A549 (cell line): ENCODE measurements around the gene NCAPG.

Experiments used
- POLR2A ChIP-seq: IDR thresholded peaks from 2 replicates; pipeline ENCODE4 v1.6.1; 2012; ENCODE audit warnings: mild to moderate bottlenecking, low read length
- TF ChIP-seq, protein P1 (sequence below): fragments of >200 bp; sonication (Bioruptor Twin); formaldehyde crosslinking; IDR thresholded peaks from 3 replicates; pipeline ENCODE4 v1.5.1; 2016
- TF ChIP-seq, protein P2 (sequence below): fragments of 200-600 bp; sonication (generic); IDR thresholded peaks from 2 replicates; pipeline ENCODE4 v1.6.1; 2016; ENCODE audit warnings: antibody characterized with exemption, mild to moderate bottlenecking, moderate library complexity

DNA sequence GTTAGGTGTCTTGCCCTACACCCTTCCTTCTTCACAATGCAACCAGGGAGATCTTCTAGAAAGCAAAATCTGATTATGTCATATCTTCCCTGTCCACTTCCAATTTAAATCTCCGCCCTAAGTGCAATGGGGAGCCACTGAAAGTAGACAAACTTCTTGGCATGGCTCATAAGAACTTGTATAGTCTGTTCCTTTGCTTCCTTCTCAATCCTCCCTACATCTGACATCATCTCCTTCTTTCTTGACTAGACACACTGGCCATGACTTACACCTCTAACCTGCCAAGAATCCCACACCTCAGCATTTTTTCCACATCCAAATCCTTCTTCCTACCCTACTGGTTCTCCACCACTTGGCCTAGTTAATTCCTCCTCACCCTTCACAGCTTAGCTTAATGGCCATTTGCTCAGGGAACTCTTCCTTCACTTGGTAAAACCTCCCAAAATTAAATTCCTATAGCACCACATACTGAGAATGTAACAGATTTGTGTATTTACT is 55.1 kb downstream of the NCAPG start:
- TF ChIP-seq, protein P1, sequence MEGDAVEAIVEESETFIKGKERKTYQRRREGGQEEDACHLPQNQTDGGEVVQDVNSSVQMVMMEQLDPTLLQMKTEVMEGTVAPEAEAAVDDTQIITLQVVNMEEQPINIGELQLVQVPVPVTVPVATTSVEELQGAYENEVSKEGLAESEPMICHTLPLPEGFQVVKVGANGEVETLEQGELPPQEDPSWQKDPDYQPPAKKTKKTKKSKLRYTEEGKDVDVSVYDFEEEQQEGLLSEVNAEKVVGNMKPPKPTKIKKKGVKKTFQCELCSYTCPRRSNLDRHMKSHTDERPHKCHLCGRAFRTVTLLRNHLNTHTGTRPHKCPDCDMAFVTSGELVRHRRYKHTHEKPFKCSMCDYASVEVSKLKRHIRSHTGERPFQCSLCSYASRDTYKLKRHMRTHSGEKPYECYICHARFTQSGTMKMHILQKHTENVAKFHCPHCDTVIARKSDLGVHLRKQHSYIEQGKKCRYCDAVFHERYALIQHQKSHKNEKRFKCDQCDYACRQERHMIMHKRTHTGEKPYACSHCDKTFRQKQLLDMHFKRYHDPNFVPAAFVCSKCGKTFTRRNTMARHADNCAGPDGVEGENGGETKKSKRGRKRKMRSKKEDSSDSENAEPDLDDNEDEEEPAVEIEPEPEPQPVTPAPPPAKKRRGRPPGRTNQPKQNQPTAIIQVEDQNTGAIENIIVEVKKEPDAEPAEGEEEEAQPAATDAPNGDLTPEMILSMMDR: no peak
- TF ChIP-seq, protein P2, sequence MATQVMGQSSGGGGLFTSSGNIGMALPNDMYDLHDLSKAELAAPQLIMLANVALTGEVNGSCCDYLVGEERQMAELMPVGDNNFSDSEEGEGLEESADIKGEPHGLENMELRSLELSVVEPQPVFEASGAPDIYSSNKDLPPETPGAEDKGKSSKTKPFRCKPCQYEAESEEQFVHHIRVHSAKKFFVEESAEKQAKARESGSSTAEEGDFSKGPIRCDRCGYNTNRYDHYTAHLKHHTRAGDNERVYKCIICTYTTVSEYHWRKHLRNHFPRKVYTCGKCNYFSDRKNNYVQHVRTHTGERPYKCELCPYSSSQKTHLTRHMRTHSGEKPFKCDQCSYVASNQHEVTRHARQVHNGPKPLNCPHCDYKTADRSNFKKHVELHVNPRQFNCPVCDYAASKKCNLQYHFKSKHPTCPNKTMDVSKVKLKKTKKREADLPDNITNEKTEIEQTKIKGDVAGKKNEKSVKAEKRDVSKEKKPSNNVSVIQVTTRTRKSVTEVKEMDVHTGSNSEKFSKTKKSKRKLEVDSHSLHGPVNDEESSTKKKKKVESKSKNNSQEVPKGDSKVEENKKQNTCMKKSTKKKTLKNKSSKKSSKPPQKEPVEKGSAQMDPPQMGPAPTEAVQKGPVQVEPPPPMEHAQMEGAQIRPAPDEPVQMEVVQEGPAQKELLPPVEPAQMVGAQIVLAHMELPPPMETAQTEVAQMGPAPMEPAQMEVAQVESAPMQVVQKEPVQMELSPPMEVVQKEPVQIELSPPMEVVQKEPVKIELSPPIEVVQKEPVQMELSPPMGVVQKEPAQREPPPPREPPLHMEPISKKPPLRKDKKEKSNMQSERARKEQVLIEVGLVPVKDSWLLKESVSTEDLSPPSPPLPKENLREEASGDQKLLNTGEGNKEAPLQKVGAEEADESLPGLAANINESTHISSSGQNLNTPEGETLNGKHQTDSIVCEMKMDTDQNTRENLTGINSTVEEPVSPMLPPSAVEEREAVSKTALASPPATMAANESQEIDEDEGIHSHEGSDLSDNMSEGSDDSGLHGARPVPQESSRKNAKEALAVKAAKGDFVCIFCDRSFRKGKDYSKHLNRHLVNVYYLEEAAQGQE: no peak
- TF ChIP-seq POLR2A: no peak
